Right renal pelvis (tissue), 4 donors: ENCODE results near the gene DIP2C. TPM values are rescaled to one million over a fixed set of nuclear protein-coding genes. Genes with fewer than 3 reads are reported as not detected.
"Not testable (repeated sequence)": the region's sequence is repeated elsewhere in the genome, so short reads cannot be mapped to it uniquely, and the experiment has no call there.

Experiments used
- DNase-seq, 4 donors: peaks; one replicate each; pipeline ENCODE4 v3.0.0-alpha.2; 2013; ENCODE audit warnings: low read depth in 4 of 4, low spot score in 3 of 4, missing footprints in 1 of 4
- polyA plus RNA-seq, 4 donors: library from polyadenylated mRNA; unstranded; fragments of 120-200 nt; gene quantifications; one replicate each; pipeline ENCODE4 v1.2.1, GENCODE V29; 2013; ENCODE audit not compliant: insufficient read length in 4 of 4

DIP2C gene
- polyA plus RNA-seq, 4 donors: 19.6 to 22.4 (median 21.1) TPM

- DNase-seq: no peak
These were observed 315.1 kb downstream of the DIP2C start for GRCh38 chr10:374354-374753.

GRCh38 chr10:373526-374309 is 315.8 kb downstream of the DIP2C start:
- DNase-seq: peak in 1 of 4 donors; percentile 16

GRCh38 chr10:373015-373414 is 316.5 kb downstream of the DIP2C start:
- no peak for DNase-seq

- no peak for DNase-seq
These were observed 316.9 kb downstream of the DIP2C start for GRCh38 chr10:372566-372965.

- DNase-seq: no peak
These were observed 318.0 kb downstream of the DIP2C start for GRCh38 chr10:371515-371914.

- no peak for DNase-seq
These were observed 319.0 kb downstream of the DIP2C start for GRCh38 chr10:370449-370825.

GRCh38 chr10:369684-370448 is 319.6 kb downstream of the DIP2C start:
- DNase-seq: no peak

- no peak for DNase-seq
These were observed 320.2 kb downstream of the DIP2C start for GRCh38 chr10:369221-369683.

GRCh38 chr10:368579-369220 is 320.8 kb downstream of the DIP2C start:
- DNase-seq: no peak

- not testable (repeated sequence) for DNase-seq
These were observed 321.4 kb downstream of the DIP2C start for GRCh38 chr10:368107-368506.

- DNase-seq: no peak
These were observed 321.8 kb downstream of the DIP2C start for GRCh38 chr10:367636-368035.

- DNase-seq: no peak
These were observed 323.3 kb downstream of the DIP2C start for GRCh38 chr10:366186-366585.

- DNase-seq: no peak
These were observed 325.1 kb downstream of the DIP2C start for GRCh38 chr10:364267-364775.

- no peak for DNase-seq
These were observed 326.3 kb downstream of the DIP2C start for GRCh38 chr10:363152-363551.

GRCh38 chr10:361203-362081 is 328.0 kb downstream of the DIP2C start:
- peak in 1 of 4 donors; percentile 22 for DNase-seq

- DNase-seq: no peak
These were observed 328.8 kb downstream of the DIP2C start for GRCh38 chr10:360653-361052.

- DNase-seq: no peak
These were observed 329.7 kb downstream of the DIP2C start for GRCh38 chr10:359762-360161.

GRCh38 chr10:359093-359492 is 330.4 kb downstream of the DIP2C start:
- DNase-seq: no peak

- DNase-seq: no peak
These were observed 332.1 kb downstream of the DIP2C start for GRCh38 chr10:357201-357950.
